ENCODE data around the gene BEST2.

The BEST2 gene

DNA sequence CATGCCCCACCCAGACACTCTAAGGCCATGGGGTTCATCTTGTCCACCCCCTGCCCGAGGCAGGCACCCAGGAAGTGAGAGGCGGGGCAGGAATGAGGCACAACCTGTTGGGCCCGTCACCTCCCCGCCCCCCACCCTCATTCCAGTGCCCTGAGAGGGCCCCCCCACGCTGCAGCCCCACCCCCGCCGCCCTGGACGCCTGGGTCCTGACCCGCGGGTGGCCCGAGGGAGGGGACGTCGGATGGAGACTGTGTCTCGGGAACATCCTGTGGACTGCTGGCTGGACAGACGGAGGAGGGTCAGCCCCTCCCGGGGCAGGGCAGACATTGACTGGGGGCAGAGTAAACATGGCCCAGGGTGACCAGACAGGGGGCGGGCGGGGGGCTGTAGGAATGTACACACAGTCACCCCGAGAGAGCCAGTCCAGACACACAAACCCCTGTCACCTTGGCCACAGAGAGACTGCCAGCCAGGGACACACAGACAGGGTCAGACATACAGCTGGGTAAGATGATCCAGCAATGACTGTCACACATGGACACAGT is 32.3 kb downstream of the BEST2 start:
- peak; percentile 64 to 74 for DNase-seq
- TF ChIP-seq POLR2A (IDR thresholded peaks at IDR 0.05; ENCODE audit: low read length) (no peak), GATA1 (IDR thresholded peaks at IDR 0.05; ENCODE audit: low read depth, low read length) (no peak)

DNA sequence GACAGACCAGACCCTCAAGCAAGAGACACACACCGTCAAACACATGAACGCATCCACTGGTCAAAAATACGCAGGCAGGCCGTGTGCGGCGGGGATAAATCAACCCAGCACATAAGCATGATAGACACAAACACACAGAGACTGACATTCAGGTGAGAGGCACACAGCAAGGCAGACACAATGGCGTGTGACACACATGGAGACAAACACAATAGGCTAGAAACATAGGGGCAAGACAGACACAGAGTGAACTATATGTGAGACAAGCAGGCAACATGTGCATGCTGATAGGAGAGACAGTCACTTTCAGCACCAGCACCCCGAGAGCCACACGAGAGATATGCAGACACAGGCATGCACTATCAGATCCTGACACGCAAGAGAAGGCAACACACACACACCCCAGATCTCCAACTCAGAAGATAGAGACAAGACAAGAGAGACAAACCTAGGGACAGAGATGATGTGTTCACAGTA is 32.8 kb downstream of the BEST2 start:
- peak; percentile 95 to 99 for DNase-seq
- TF ChIP-seq GATA1 (IDR thresholded peaks at IDR 0.05; ENCODE audit: low read depth, low read length), result peak; percentile 92
- TF ChIP-seq POLR2A (IDR thresholded peaks at IDR 0.05; ENCODE audit: low read length), result peak; percentile 94

DNA sequence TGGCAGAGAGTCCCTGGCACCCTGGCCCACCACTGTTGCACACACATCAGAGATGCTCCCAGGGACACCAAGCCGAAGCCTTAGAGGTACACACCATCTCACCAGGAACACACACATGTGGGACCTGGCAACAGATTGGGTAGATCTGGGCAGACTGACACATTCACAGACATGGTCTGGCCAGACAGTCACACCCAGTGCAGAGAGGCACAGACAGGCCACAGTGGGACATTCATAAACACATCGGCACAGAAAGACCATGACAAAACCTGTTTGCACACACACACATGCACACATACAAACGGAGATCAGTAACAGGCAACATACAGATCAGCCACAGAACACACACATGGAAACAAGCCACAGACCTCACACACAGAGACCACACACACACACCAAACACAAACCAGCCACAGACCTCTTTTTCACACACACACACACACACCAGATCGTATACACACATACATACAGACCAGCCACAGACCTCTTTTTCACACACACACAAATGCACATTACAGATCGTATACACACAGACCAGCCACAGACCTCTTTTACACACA is 33.4 kb downstream of the BEST2 start:
- DNase-seq, result no peak
- TF ChIP-seq POLR2A (IDR thresholded peaks at IDR 0.05; ENCODE audit: low read length), result peak; percentile 85
- TF ChIP-seq GATA1 (IDR thresholded peaks at IDR 0.05; ENCODE audit: low read depth, low read length), result no peak

DNA sequence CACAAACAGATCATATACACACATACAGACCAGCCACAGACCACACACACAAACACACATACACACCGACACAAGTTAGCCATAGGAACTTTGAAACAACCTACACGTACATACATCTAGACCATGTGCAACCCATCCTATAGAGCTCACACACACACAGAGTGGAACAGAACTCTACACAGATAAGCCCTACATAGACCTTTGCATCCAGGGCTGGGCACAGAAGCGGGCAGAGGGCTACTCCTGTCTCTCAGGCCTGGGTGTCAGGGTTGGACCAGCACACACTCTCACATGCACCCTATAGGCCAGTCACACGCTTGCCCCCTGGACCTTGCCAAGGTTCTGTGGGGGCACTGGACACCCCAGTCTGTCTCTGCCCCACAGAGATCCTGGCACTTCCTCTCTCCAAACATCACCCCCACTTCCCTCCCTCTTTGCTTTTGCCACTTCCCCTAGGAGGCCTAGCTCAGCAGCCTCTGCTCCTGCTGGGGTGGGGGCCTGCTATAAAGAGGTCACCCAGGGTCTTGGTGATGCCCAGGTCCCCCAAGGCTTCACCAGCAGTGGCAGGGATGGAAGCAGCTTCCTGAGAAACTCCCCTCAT is 33.9 kb downstream of the BEST2 start:
- DNase-seq, result peak; percentile 76 to 80
- TF ChIP-seq GATA1 (IDR thresholded peaks at IDR 0.05; ENCODE audit: low read depth, low read length) (no peak), POLR2A (IDR thresholded peaks at IDR 0.05; ENCODE audit: low read length) (no peak)

DNA sequence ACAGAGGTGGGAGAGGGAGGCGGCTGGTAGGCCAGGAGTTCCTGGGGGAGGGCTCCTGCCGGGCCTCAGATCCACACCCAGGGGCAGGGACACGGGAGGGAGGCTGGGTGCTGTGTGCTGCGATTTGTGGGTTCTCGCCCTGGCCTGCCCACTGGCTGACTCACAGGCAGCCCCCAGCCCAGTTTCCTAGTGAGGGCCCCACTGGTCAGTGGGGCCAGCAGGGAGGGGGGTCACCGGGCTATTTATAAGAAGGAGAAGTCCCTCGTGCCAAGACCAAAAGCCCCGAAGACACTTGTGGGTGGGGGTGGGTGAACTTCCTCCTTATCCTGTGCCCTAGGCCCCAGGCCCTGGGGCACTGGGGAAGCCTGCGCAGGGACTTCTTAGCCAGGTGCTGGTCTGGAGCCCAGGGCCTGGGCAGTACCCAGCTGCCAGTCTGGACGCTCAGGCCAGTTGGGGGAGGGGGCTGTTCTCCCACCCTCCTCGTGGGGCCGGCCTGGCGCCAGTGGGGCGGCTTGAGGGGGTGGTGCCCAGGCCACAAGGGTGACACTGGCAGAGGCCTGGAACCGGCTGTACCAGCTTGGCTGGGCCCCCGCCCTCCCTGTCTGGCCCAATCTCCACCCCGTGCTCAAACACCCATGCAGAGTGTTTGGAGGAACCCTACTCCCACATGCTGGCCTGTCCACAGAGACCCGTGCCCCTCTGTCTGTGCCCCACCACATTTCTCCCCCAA is 34.7 kb downstream of the BEST2 start:
- TF ChIP-seq GATA1 (IDR thresholded peaks at IDR 0.05; ENCODE audit: low read depth, low read length) (no peak), POLR2A (IDR thresholded peaks at IDR 0.05; ENCODE audit: low read length) (no peak)
- peak; percentile 49 to 68 for DNase-seq

DNA sequence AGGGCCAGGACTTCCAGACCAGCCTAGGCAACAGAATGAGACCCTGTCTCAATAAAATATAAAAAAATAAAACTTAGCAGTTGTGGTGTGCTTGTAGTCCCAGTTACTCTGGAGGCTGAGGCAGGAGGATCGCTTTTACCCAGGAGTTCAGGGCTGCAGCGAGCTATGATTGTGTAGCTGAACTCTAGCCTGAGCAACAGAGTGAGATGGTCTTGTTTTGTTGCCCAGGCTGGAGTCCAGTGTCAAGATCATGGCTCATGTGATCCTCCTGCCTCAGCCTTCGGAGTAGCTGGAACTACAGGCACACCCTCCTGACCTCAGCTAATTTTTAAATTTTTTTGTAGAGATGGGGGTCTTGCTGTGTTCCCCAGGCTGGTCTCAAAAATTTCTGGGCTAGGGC is 35.4 kb downstream of the BEST2 start:
- DNase-seq, result no peak
- TF ChIP-seq POLR2A (IDR thresholded peaks at IDR 0.05; ENCODE audit: low read length) (no peak), GATA1 (IDR thresholded peaks at IDR 0.05; ENCODE audit: low read depth, low read length) (no peak)

DNA sequence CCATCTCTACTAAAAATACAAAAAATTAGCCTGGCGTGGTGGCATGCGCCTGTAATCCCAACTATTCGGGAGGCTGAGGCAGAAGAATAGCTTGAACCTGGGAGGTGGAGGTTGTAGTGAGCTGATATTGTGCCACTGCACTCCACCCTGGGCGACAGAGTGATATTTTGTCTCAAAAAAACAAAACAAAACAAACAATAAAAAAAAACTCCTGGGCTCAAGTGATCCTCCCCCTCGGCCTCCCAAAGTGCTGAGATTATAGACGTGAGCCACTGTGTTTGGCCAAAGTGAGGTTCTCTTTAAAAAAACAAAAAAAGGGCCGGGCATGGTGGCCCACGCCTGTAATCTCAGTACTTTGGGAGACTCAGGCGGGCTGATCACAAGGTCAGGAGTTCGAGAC is 35.9 kb downstream of the BEST2 start:
- DNase-seq, result no peak
- TF ChIP-seq GATA1 (IDR thresholded peaks at IDR 0.05; ENCODE audit: low read depth, low read length), result no peak
- TF ChIP-seq POLR2A (IDR thresholded peaks at IDR 0.05; ENCODE audit: low read length), result no peak

DNA sequence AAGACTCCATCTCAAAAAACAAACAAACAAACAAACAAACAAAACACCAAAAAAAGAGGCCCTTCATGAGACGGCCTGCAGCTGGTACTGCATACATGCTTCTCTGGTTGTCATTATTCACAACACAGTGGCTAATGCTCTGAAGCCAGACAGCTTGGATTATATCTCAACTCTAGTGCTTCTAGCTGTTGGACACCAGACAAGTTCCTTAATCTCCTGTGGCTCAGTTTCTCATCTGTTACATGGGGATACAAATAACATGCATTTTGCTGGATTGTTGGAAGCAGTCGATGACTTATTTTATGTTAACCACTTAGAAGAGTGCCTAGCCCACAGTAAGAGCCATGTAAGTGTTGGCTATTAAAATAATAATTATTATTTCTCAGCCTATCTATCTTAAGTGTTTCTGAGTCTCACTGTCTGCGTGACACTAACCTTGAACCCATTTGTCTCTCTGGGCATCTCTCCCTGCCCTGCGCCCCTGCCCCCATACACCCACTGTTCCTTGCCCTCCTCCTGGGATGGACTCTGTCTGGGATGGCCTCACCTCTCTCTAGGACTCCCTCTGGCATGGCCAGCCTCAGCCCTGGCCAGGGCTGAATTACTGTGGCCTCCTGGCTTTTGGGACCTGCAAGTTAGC is 36.6 kb downstream of the BEST2 start:
- TF ChIP-seq GATA1 (IDR thresholded peaks at IDR 0.05; ENCODE audit: low read depth, low read length) (no peak), POLR2A (IDR thresholded peaks at IDR 0.05; ENCODE audit: low read length) (no peak)
- DNase-seq, result peak; percentile 70 to 74

DNA sequence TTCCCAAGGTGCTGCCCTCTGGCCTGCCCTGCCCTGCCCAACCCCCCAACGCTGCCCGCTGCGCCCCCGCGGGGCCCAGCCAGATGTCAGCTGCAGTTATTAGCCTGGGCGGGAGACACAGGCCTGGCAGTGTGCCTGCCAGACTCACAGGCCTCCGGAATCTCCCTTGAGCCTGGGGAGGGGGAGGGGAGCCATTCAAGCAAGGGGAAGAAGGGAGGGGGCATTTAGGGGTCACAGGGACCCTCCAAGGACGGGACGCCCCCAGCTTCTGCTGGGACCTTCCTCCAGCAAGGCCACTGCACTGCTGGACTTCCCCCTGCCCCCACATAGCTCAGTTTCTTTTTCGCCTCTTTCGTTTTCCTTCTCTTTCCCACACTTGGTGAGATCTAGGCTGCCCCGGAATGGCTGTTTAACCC is 37.1 kb downstream of the BEST2 start:
- TF ChIP-seq GATA1 (IDR thresholded peaks at IDR 0.05; ENCODE audit: low read depth, low read length) (no peak), POLR2A (IDR thresholded peaks at IDR 0.05; ENCODE audit: low read length) (peak; percentile 64)
- peak; percentile 90 to 93 for DNase-seq

DNA sequence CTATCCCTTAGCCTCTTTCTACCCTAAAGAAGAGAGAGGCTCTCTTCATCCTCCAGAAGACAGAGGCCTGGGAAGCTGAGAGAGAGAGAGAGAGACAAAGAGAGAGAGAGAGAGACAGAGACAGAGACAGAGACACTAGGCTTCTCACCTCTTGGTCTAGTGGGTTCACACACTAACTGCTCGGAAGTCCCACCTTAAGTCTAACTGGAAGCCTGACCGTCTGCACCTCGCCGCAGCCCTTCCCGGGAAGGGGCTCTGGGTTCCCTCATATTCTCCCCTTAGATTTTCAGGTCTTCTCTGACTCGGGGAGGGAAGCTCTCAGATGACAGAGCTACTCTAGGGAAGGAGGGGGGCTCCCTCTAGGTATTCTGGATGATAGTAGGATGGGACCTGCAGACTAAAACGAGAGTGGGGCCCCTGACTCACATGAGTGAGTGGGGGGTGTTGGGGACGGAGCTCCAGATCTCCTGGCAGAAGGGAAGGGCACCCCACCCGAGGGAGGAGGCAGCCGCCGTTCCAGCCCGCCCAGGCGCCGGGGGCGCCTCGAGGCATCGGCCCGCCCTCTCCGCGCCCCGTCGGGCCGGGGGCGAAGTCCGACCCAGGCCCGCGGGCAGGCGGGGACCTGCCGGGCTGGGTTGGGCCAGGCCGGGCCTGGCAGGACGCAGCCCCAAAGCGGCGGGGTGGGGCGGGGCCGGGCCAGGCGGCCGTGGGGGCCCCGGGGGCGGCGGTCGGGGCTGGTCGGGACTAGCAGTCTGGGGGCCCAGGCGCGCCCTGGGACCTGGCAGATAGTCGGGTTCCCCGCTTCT is 37.7 kb downstream of the BEST2 start:
- TF ChIP-seq POLR2A (IDR thresholded peaks at IDR 0.05; ENCODE audit: low read length), result peak; percentile 15
- TF ChIP-seq GATA1 (IDR thresholded peaks at IDR 0.05; ENCODE audit: low read depth, low read length), result no peak

DNA sequence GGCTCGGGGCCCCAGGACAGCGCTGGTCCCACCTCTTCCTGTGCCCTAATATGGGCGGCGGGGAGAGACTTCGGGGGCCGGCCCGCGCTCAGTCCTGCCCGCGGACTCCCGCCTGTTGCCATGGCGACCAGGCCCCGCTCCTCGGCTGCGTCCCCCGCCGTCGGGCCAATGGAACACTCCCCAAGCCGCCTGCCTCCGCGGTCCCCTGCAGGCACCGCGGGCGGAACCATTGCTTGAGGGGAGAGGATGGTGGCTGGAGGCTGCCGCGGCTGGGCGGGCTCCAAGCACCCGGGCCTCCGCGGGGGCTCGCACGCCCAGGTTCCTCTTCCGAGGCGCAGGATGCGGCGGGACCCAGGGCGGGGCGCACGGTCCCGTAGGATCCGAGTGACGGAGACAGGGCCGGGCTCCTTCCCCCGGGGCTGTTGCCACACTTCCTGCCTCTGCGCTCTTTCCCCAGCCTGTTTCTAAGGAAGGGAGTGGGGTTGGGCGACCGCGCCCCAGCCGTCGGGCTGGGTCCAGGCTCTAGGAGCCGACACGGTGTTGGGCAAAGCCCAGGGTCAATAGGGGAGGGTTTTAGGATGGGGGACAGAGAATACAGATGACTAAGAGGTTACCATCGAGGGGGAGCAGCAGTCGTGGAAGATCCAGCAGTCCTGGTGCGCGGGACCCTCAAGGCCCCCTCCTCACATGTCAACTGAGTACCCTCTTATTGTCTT is 38.5 kb downstream of the BEST2 start:
- DNase-seq, result peak; percentile 100
- peak; percentile 73 for TF ChIP-seq POLR2A (IDR thresholded peaks at IDR 0.05; ENCODE audit: low read length)
- TF ChIP-seq GATA1 (IDR thresholded peaks at IDR 0.05; ENCODE audit: low read depth, low read length), result no peak

More for the DNA sequence above, 37.7 kb downstream of the BEST2 start:
- no peak for DNase-seq

DNA sequence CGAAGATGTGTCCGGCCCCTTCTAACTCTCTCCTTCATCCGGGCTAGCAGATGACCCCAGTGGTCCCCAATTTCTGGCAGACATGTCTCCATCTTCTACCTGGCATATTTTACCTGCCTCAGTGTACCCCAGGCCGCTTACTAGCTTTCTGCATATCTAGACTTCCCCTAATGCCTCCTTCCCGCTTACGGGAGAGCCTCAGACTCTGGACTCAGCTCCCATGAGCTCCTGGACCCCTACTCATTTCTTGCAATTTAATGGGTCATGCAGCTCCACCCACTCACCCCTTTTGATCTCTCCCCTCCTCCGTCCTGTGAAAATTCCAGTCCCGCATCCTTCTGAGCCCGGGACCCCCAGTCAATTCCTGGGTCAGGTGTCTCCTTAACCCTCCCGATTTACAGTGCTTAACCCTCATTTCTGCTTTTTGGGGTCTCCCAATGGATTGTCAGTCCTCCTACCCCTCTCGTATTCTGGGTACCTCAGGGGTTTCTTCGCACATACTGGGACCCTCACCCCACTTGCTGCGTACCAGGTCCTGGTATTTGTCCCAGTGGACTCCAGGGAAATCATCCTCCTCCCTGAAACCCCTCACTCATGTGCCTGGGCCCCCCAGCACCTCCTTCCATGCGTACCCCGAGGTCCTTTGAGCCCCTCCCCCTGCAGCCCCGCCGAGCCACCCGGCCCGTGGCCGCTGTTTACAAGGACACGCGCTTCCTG is 39.2 kb downstream of the BEST2 start:
- TF ChIP-seq POLR2A (IDR thresholded peaks at IDR 0.05; ENCODE audit: low read length), result no peak
- TF ChIP-seq GATA1 (IDR thresholded peaks at IDR 0.05; ENCODE audit: low read depth, low read length), result no peak

More for the DNA sequence above, 39.2 kb downstream of the BEST2 start:
- no peak for DNase-seq

Measured in erythroblast (primary cell).